ENCODE data around the gene GOLT1A. TPM values are rescaled to one million over a fixed set of nuclear protein-coding genes. Genes with fewer than 3 reads are reported as not detected.
A peak's percentile ranks its signal among the peaks of the same experiment; 100 is the strongest.

Gene GOLT1A
- total and polyA plus RNA-seq, 4 donors = 14.1 to 103 (median 52.7) TPM

DNA sequence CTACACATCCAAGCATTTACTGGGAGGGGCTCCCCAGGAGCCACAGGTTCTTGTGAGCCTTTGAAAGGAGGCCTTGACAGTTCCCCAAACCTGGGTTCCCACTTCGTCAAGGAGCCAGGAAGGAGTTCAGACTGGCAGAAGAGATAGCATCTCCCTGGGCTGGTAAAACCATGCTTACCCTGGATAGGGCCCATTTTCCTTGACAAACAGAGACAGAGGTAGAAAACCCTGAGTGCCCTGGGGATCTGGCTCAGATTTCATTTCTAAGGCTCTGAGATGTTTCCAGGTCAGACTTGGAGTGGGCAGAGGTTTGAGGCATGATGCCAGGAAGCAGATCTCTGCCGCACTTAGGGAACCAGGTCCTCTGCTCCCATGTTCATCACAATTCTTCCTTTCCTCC, 64.7 kb downstream of the GOLT1A start:
- peak overlapping the region; percentile 57 to 71 (median 58) for H3K4me3 ChIP-seq (ENCODE audit: low read depth in 1 of 3, low read length in 3 of 3)
- 50% methylated on average over 2 of the region's 2 CpGs for WGBS
- no peaks in the 10 kb centered on the region for H3K9me3 ChIP-seq (ENCODE audit: control insufficient read depth in 4 of 4, low read length in 3 of 4)
- TF ChIP-seq SP1 (IDR thresholded peaks at IDR 0.05) (no peak), HNF4A (conservative IDR thresholded peaks at IDR 0.05) (no peak), ZBTB33 (IDR thresholded peaks at IDR 0.05) (no peak), RXRA (IDR thresholded peaks at IDR 0.05) (no peak), RAD21 (IDR thresholded peaks at IDR 0.05) (no peak), JUND (IDR thresholded peaks at IDR 0.05) (no peak), HNF4G (IDR thresholded peaks at IDR 0.05) (no peak), NR2F2 (IDR thresholded peaks at IDR 0.05) (no peak), FOXA1 (IDR thresholded peaks at IDR 0.05) (no peak), TAF1 (conservative IDR thresholded peaks at IDR 0.05) (no peak), GABPA (IDR thresholded peaks at IDR 0.05 in 1 of 2, conservative IDR thresholded peaks at IDR 0.05 in 1 of 2) (no peak), EGR1 (IDR thresholded peaks at IDR 0.05; ENCODE audit: low read depth in 2 of 2) (no peak), YY1 (IDR thresholded peaks at IDR 0.05) (no peak), FOXA2 (IDR thresholded peaks at IDR 0.05) (no peak)
- TF ChIP-seq, protein P1, sequence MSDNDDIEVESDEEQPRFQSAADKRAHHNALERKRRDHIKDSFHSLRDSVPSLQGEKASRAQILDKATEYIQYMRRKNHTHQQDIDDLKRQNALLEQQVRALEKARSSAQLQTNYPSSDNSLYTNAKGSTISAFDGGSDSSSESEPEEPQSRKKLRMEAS (IDR thresholded peaks at IDR 0.05) = no peak
- TF ChIP-seq, protein P2, sequence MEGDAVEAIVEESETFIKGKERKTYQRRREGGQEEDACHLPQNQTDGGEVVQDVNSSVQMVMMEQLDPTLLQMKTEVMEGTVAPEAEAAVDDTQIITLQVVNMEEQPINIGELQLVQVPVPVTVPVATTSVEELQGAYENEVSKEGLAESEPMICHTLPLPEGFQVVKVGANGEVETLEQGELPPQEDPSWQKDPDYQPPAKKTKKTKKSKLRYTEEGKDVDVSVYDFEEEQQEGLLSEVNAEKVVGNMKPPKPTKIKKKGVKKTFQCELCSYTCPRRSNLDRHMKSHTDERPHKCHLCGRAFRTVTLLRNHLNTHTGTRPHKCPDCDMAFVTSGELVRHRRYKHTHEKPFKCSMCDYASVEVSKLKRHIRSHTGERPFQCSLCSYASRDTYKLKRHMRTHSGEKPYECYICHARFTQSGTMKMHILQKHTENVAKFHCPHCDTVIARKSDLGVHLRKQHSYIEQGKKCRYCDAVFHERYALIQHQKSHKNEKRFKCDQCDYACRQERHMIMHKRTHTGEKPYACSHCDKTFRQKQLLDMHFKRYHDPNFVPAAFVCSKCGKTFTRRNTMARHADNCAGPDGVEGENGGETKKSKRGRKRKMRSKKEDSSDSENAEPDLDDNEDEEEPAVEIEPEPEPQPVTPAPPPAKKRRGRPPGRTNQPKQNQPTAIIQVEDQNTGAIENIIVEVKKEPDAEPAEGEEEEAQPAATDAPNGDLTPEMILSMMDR (IDR thresholded peaks at IDR 0.05; ENCODE audit: low read depth, low read length, missing input control) = no peak
- TF ChIP-seq, protein P3, sequence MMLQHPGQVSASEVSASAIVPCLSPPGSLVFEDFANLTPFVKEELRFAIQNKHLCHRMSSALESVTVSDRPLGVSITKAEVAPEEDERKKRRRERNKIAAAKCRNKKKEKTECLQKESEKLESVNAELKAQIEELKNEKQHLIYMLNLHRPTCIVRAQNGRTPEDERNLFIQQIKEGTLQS (IDR thresholded peaks at IDR 0.05) = no peak
- TF ChIP-seq, protein P4, sequence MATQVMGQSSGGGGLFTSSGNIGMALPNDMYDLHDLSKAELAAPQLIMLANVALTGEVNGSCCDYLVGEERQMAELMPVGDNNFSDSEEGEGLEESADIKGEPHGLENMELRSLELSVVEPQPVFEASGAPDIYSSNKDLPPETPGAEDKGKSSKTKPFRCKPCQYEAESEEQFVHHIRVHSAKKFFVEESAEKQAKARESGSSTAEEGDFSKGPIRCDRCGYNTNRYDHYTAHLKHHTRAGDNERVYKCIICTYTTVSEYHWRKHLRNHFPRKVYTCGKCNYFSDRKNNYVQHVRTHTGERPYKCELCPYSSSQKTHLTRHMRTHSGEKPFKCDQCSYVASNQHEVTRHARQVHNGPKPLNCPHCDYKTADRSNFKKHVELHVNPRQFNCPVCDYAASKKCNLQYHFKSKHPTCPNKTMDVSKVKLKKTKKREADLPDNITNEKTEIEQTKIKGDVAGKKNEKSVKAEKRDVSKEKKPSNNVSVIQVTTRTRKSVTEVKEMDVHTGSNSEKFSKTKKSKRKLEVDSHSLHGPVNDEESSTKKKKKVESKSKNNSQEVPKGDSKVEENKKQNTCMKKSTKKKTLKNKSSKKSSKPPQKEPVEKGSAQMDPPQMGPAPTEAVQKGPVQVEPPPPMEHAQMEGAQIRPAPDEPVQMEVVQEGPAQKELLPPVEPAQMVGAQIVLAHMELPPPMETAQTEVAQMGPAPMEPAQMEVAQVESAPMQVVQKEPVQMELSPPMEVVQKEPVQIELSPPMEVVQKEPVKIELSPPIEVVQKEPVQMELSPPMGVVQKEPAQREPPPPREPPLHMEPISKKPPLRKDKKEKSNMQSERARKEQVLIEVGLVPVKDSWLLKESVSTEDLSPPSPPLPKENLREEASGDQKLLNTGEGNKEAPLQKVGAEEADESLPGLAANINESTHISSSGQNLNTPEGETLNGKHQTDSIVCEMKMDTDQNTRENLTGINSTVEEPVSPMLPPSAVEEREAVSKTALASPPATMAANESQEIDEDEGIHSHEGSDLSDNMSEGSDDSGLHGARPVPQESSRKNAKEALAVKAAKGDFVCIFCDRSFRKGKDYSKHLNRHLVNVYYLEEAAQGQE (IDR thresholded peaks at IDR 0.05) = no peak
- no peak for DNase-seq (ENCODE audit: low spot score)
- peak overlapping the region in 1 of 2 donors; percentile 50 for H3K9ac ChIP-seq (ENCODE audit: low read depth in 1 of 2, low read length in 2 of 2)
- peak overlapping the region in 1 of 2 donors; percentile 5 for H3K27ac ChIP-seq (ENCODE audit: low read depth in 1 of 2, low read length in 2 of 2)
- peaks cover 12 to 79% (median 65%) of the 10 kb centered on the region in 4 donors for H3K4me1 ChIP-seq (ENCODE audit: control insufficient read depth in 4 of 4, insufficient read depth in 4 of 4, low read length in 3 of 4)
- no peaks in the 10 kb centered on the region for H3K27me3 ChIP-seq (ENCODE audit: control insufficient read depth in 4 of 4, insufficient read depth in 4 of 4, low read length in 3 of 4)
- no peaks in the 10 kb centered on the region for H3K36me3 ChIP-seq (ENCODE audit: control insufficient read depth in 4 of 4, insufficient read depth in 3 of 4, low read depth in 1 of 4, low read length in 3 of 4)

Other genes starting within 250 kb of the GOLT1A start
- 10 to 100 TPM in 1 of 2 donors, 1 to 10 TPM in 1; 8.4 to 15.5 TPM for gene SOX13, start 140.9 kb downstream of the GOLT1A start, total RNA-seq
- gene SOX13, start 140.9 kb downstream of the GOLT1A start, polyA plus RNA-seq = 1 to 10 TPM; 7.8 to 9.1 TPM
- 100 to 1,000 TPM in 1 of 2 donors, 10 to 100 TPM in 1; 24.5 to 119 TPM for gene ETNK2, start 61.9 kb downstream of the GOLT1A start, total RNA-seq
- gene ETNK2, start 61.9 kb downstream of the GOLT1A start, polyA plus RNA-seq = 10 to 100 TPM; 66.6 to 91.0 TPM
- under 1 TPM; 0.05 to 0.25 TPM for gene REN, start 47.7 kb downstream of the GOLT1A start, total RNA-seq
- under 1 TPM in 1 of 2 donors, not detected in 1; 0.15 TPM for gene REN, start 47.7 kb downstream of the GOLT1A start, polyA plus RNA-seq
- gene KISS1, start 17.5 kb downstream of the GOLT1A start, total RNA-seq = under 1 TPM in 1 of 2 donors, not detected in 1; 0.50 TPM
- 1 to 10 TPM in 1 of 2 donors, not detected in 1; 1.4 TPM for gene KISS1, start 17.5 kb downstream of the GOLT1A start, polyA plus RNA-seq
- gene PLEKHA6, start 145.9 kb upstream of the GOLT1A start, total RNA-seq = 10 to 100 TPM in 1 of 2 donors, 1 to 10 TPM in 1; 5.3 to 12.8 TPM
- gene PLEKHA6, start 145.9 kb upstream of the GOLT1A start, polyA plus RNA-seq = 1 to 10 TPM; 6.7 to 8.5 TPM
- 10 to 100 TPM; 36.7 to 54.0 TPM for gene PPP1R15B, start 197.8 kb upstream of the GOLT1A start, total RNA-seq
- gene PPP1R15B, start 197.8 kb upstream of the GOLT1A start, polyA plus RNA-seq = 10 to 100 TPM; 13.0 to 15.5 TPM